ENCODE data around the gene SCGB1C2.
A peak's percentile ranks its signal among the peaks of the same experiment; 100 is the strongest.
"Not testable (repeated sequence)": the region's sequence is repeated elsewhere in the genome, so short reads cannot be mapped to it uniquely, and the experiment has no call there.

The SCGB1C2 gene

DNA sequence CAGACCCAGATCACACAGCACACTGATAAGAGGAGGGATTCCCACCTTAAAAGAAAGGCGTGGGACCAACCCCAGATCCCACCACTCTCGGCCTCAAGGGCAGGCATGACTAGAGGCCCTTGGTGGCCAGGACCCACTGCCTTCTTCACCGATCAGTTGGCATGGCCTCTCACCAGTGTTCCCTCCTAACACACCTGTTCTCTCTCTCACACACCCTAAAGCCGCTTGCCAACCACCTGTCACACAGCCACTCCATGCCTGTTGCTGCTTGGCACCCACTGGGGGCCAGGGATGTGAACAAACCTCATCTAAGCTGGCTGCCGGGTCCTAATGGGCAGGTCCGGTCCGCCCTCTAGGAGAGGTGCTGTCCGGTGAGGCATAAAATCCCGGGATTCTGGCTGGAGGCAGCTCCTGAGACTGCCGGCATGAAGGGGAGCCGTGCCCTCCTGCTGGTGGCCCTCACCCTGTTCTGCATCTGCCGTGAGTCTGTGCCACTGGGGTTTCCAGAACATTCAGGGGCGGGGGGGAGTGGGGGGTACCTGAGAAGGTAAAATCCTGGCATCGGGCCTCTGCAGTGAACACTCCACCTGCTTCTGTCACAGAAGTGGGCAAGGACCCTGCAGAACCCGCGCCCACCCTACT lies at the start of gene SCGB1C2:
Gene SCGB1C2, plus strand, starts transcription at position 404 of the 642 bp plus-strand sequence. Its CDS starts 22 bp downstream, at position 426.
- DNase-seq (ENCODE audit: low spot score) = not testable (repeated sequence)

DNA sequence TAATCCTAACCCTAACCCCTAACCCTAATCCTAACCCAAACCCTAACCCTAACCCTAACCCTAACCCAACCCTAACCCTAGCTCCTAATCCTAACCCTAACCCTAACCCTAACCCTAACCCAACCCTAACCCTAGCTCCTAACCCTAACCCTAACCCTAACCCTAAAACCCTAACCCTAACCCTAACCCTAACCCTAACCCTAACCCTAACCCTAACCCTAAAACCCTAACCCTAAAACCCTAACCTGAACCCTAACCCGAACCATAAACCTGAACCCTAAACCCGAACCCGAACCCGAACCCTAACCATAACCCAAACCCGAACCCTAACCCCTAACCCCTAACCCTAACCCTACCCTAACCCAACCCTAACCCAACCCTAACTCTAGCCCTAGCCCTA lies 24.3 kb upstream of the SCGB1C2 start:
- not testable (repeated sequence) for DNase-seq (ENCODE audit: low spot score)

GRCh38 chr17:118339-118917 lies 18.9 kb upstream of the SCGB1C2 start:
- DNase-seq (ENCODE audit: low spot score) = peak; percentile 69

- DNase-seq (ENCODE audit: low spot score) = not testable (repeated sequence)
Measured at GRCh38 chr17:133932-134331, 3.4 kb upstream of the SCGB1C2 start.

DNA sequence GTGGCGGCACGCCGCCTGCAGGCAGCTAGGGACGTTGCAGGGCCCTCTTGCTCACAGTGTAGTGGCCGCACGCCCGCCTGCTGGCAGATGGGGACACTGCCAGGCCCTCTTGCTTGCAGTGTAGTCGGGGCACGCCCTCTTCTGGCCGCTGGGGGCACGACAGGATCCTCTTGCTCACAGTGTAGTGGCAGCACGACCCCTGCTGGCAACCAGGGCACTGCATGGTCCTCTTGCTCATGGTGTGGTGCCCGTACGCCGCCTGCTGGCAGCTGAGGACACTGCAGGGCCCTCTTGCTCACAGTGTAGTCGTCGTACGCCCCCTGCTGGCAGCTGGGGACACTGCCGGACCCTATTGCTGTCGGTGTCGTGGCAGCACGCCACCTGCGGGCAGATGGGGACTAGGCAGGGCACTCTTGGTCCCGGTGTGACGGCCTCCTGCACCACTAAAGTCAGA lies 3.0 kb upstream of the SCGB1C2 start:
- DNase-seq (ENCODE audit: low spot score) = not testable (repeated sequence)

- not testable (repeated sequence) for DNase-seq (ENCODE audit: low spot score)
Measured at GRCh38 chr17:135022-135421, 2.3 kb upstream of the SCGB1C2 start.

DNA sequence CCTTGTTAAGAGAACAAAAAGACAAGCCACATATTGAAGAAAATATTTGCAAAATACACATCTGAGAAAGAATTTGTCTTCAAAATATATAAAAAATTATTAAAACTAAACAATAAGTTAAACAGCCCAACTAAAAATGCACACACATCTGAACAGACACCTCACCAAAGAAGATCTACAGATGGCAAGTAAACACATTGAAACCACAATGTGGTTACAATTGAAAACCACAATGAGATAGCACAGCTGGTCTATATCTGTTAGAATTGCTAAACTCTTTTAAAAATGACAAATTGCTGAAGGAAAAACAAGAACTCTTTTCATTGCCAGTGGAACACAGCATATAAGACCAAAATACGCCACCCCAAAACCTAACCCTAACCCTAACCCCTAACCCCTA lies 1.5 kb upstream of the SCGB1C2 start:
- not testable (repeated sequence) for DNase-seq (ENCODE audit: low spot score)

GRCh38 chr17:136531-136930 lies 838 bp upstream of the SCGB1C2 start:
- peak; percentile 80 for DNase-seq (ENCODE audit: low spot score)

DNA sequence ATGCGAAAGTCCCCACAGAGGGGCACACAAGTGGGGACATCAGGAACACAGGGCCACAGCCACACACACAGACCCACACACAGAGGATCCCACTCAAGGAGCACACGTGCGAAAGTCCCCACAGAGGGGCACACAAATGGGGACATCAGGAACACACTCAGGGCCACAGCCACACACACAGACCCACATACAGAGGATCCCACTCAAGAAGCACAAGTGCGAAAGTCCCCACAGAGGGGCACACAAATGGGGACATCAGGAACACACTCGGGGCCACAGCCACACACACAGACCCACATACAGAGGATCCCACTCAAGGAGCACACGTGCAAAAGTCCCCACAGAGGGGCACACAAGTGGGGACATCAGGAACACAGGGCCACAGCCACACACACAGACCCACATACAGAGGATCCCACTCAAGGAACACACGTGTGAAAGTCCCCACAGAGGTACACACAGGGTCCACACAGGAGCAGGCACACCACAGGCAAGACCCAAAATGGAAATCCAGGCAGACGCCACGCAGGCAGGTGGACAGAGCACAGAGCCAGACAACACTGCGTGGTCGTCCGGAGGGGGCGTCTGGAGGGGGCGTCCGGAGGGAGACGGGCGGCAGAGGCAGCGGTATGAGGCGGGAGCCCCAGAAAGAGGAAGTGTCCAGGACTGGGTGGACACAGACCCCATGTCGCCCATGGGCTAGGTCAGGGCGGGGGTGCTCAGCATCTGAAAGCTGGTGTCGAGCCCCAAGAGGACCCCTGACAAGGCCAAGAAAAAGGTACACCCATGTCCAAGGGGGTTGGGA lies 2.2 kb downstream of the SCGB1C2 start:
- not testable (repeated sequence) for DNase-seq (ENCODE audit: low spot score)

DNA sequence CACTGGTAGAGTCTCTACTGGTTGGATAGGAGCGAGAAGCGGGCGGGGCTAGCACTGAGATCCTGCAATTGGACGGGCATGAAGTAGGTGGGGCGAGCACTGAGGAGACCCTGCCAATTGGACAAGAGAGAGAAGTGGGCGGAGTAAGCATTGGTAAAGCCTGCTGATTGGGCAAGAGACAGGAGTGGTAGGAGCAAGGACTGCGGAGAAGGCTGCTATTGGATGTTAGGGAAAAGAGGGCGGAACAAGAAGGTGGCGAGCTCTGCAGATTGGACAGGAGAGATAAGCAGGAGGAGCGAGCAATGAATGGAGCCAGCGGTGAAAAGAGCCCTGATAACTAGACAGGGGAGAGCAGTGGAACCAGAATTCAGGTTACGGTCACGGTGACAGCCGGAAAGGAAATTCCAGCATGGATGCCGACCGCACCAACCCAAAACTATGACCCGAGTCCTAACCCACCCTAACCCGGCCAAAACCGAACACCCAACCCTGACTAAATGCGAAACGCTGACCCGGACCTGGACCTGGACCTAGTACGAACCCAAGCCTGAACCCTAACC lies 4.8 kb downstream of the SCGB1C2 start:
- DNase-seq (ENCODE audit: low spot score) = no peak

DNA sequence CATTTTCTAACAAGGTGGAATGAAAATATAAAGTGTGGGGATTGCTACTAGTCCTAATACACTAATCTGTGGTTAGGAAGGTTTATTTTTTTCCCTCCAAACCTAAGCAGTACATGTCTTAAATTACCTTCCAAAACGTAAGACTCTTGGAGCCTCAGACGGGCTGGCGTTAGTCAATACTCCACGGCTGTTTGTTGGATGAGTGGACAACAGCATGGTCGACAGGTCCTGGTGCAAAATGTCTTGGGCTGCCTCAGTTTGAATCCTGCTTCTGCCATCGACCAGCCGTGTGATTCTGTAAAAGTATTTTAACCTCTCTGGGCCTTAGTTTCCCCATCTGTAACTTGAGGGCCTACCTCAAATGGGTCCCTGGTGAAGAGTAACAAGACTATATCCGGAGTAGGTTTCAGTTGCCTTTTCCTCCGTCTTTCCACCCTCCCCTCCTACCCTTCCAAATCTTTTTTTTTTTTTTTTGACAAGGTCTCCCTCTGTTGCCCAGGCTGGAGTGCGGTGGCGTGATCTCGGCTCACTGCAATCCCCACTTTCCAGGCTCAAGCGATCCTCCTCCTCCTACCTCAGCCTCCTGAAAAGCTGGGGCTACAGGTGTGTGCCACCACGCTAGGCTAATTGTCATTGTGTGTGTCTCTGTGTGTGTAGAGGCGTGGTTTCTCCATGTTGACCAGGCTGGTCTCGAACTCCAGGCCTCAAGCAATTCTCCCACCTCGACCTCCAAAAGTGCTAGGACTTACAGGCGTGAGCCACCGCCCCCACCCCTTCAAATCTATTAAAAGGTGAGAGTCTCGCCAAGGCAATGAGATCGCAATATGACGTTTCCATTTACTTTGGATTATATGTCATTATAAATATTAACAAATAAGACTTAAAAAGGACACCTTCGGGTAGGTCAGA lies 5.8 kb downstream of the SCGB1C2 start:
- no peak for DNase-seq (ENCODE audit: low spot score)

GRCh38 chr17:143785-144281 lies 6.5 kb downstream of the SCGB1C2 start:
- peak; percentile 86 for DNase-seq (ENCODE audit: low spot score)

- DNase-seq (ENCODE audit: low spot score) = no peak
Measured at GRCh38 chr17:144936-145670, 7.7 kb downstream of the SCGB1C2 start.

DNA sequence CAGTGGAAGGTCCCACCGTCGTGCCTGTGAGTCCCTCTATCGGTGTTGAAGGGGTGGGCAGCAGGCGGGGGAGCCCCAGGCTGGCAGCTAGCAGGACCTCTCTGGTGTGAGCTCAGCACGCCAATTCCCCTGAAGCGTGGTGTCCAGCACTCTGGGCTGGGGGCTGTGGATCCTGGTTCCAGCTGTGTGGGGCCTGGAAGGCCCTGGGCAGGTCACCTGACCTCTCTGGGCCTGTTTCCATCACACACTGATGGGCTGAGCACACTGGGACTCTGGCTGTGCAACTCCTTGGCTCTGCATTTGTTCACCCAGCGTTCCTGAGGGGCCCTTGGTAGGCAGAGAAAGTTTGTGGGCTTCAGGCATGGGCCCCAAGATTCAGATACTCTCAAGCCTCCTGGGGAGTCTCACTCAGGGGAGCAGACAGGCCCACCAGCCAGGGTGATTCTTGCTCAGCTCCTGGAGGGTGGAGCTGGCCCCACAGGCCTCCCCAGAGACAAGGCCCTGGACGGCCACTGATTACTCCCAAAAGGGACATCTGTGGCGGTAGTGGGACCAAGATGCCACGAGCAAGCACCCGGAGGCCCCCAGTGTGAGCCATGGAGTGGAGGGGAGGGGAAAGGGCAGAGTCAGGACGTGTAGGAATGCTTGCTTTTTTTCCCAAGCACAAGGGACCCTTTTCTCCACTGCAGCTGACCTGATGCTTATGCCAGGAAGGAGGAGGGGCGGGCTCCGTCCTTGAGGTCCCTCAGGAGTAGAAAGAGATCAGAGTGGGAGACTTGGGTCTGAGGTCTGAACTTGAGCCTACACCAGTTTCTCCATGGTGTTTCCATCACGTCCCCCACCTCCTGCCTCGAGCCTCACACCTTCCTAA lies 8.5 kb downstream of the SCGB1C2 start:
- no peak for DNase-seq (ENCODE audit: low spot score)

GRCh38 chr17:146546-146945 lies 9.2 kb downstream of the SCGB1C2 start:
- DNase-seq (ENCODE audit: low spot score) = no peak

GRCh38 chr17:146983-147761 lies 9.8 kb downstream of the SCGB1C2 start:
- no peak for DNase-seq (ENCODE audit: low spot score)

DNA sequence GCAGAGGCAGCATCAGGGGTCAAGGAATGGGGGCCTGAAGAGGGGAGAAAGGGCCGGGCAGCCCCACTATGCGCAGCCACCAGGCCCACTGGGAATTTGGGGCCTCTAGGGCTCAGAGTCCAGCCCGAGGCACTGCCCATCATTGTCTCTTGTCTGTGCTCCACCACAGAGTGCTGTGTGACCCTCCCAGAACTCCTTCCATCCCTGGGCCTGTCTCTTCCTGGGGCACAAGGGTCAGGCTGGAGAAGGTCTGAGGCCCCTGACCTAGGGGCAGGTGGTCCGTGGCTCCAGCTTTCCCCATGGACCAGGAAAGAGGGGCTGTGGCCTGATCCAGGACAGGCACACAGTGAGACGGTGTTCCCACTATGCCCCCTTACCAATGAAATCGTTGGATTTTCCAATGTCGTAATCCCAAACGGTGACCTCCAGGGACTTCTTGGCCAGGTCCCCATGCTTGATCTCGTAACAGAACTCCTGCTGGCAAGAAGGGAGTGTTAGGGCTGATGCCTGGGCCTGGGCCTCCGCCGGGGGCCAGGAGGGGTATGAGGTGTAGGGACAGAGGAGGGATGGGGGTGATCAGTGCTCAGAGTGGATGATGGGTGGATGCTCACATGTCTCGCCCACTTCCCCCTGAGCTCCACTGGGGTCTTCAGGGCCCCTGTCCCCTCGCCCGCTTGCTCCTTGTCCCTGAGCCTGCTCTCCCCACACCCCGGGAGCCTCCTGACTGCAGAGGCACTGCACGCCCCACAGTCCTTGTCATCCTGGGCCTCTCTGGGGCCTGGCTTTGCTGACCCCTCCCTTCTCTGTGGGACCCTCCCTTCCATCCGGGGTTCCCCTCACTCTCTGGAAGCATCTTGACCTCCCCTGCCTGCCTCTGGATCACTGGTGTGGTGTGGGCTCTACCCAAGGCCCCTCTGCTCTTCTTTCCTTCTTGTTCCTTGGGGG lies 10.7 kb downstream of the SCGB1C2 start:
- no peak for DNase-seq (ENCODE audit: low spot score)

- no peak for DNase-seq (ENCODE audit: low spot score)
Measured at GRCh38 chr17:148757-149156, 11.4 kb downstream of the SCGB1C2 start.
